Large intestine (tissue), 3 donors: ENCODE measurements around the gene FMN2. TPM values are rescaled to one million over a fixed set of nuclear protein-coding genes. Genes with fewer than 3 reads are reported as not detected.

Source experiments
- DNase-seq, 2 donors: peaks; one replicate each; pipeline versions ENCODE4 v3.0.0 to v3.0.0-alpha.2; 2013
- H3K27ac ChIP-seq: one replicate; pipeline ENCODE4 v1.5.1; 2013; ENCODE audit warnings: low read length
- H3K27me3 ChIP-seq: 2 replicates; pipeline ENCODE4 v1.6.1; 2013; ENCODE audit warnings: low read length; ENCODE audit not compliant: control insufficient read depth, insufficient read depth
- H3K36me3 ChIP-seq: 2 replicates; pipeline ENCODE4 v1.6.1; 2013; ENCODE audit warnings: low read length; ENCODE audit not compliant: control insufficient read depth, insufficient read depth
- H3K4me1 ChIP-seq: one replicate; pipeline ENCODE4 v1.6.1; 2013; ENCODE audit warnings: low read length; ENCODE audit not compliant: control insufficient read depth, insufficient read depth
- H3K4me3 ChIP-seq: one replicate; pipeline ENCODE4 v1.5.1; 2013; ENCODE audit warnings: low read length
- H3K9me3 ChIP-seq: one replicate; pipeline ENCODE4 v1.6.1; 2013; ENCODE audit warnings: mild to moderate bottlenecking, low read depth, low read length, moderate library complexity; ENCODE audit not compliant: control insufficient read depth
- WGBS: methylation state at CpG from one replicate; pipeline ENCODE4 v1.1.5; 2013; ENCODE audit warnings: low lambda C conversion rate; ENCODE audit not compliant: insufficient coverage; 5-methylcytosine and 5-hydroxymethylcytosine counted together
- polyA plus RNA-seq: library from polyadenylated mRNA; unstranded; fragments of 120-200 nt; gene quantifications from one replicate; pipeline ENCODE4 v1.2.1, GENCODE V29; 2013

The FMN2 gene
- polyA plus RNA-seq, 1 donor, result 1.8 TPM

DNA sequence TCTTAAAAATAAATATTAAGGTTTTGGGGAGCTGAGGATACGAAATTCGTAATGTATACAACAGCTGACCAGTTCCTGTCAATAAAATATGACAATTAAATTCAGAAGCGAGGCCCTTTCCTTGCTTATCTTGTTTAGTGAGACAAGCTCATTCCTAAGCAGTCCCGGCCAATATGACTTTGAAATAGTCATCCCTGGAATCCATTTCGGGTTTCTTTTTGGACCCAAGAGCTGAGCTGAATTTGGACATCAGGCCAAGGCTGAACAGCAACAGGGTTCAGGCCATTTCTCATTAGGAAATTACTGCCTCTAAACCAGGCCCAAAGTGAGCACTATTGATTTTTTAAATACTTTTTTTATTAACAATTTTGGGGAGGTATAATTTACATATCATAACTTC is 17.3 kb upstream of the FMN2 start:
- Histone ChIP-seq H3K4me3 (no peak overlapping the region), H3K4me1 (no peaks in the 10 kb centered on the region), H3K27me3 (no peaks in the 10 kb centered on the region), H3K9me3 (no peaks in the 10 kb centered on the region), H3K36me3 (no peaks in the 10 kb centered on the region), H3K27ac (no peak overlapping the region)
- DNase-seq, result no peak
- 92% methylated on average over 2 of the region's 5 CpGs for WGBS

DNA sequence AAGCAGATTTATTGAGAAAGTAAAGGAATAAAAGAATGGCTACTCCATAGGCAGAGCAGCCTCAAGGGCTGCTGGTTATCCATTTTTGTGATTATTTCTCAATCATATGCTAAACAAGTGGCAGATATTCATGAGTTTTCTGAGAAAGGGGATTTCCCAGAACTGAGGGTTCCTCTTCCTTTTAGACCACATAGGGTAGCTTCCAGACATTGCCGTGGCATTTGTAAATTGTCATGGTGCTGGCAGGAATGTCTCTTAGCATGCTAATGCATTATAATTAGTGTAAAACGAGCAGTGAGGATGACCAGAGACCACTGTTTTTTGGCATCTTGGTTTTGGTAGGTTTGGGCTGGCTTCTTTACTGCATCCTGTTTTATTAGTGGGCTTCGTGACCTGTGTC is 16.8 kb upstream of the FMN2 start:
- Histone ChIP-seq H3K36me3 (no peaks in the 10 kb centered on the region), H3K4me1 (no peaks in the 10 kb centered on the region), H3K27ac (no peak overlapping the region), H3K9me3 (no peaks in the 10 kb centered on the region), H3K4me3 (no peak overlapping the region), H3K27me3 (no peaks in the 10 kb centered on the region)
- DNase-seq, result no peak
- no CpG with 5 or more reads among the region's 3 CpGs for WGBS

DNA sequence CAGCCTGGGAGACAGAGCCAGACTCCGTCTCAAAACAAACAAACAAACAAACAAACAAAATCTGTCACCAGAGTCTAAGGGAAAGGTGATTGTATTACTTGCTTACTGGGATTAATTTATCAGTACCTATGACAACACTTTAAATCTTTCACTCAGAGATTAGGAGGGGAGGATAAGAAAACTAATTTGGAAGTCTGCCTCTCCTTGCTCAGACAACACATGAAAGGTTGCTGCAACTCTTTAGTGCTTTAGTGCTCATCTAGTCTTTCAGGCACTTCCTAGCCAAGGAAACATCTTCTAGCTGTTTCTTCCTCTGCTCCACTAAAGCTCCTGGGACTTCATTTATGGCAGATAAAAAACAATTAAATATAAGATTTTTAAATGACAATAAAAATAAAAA is 7.3 kb upstream of the FMN2 start:
- Histone ChIP-seq H3K4me1 (no peaks in the 10 kb centered on the region), H3K4me3 (no peak overlapping the region), H3K27me3 (peaks cover 11% of the 10 kb centered on the region), H3K27ac (no peak overlapping the region), H3K36me3 (no peaks in the 10 kb centered on the region), H3K9me3 (no peaks in the 10 kb centered on the region)
- no peak for DNase-seq
- no CpG with 5 or more reads among the region's 1 CpG for WGBS

DNA sequence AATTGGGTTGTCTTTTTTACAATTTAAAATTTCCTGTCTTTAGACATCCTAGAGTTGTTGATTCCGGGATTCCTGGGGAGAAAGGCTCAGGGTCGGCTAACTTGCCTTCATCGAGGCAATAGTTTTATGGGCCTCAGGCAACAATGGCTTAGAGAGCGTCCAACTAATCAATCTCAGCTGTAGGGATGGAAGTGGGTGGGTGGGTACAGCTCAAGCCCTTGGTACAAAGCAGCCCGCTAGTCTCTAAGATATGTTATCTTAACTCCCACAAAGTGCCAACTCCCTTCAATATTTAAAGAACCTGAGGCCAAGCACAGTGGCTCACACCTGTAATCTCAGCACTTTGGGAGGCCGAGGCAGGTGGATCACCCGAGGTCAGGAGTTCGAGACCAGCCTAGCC is 6.9 kb upstream of the FMN2 start:
- DNase-seq, result no peak
- no CpG with 5 or more reads among the region's 8 CpGs for WGBS
- Histone ChIP-seq H3K36me3 (no peaks in the 10 kb centered on the region), H3K27me3 (peaks cover 14% of the 10 kb centered on the region), H3K4me3 (no peak overlapping the region), H3K27ac (no peak overlapping the region), H3K4me1 (no peaks in the 10 kb centered on the region), H3K9me3 (no peaks in the 10 kb centered on the region)

DNA sequence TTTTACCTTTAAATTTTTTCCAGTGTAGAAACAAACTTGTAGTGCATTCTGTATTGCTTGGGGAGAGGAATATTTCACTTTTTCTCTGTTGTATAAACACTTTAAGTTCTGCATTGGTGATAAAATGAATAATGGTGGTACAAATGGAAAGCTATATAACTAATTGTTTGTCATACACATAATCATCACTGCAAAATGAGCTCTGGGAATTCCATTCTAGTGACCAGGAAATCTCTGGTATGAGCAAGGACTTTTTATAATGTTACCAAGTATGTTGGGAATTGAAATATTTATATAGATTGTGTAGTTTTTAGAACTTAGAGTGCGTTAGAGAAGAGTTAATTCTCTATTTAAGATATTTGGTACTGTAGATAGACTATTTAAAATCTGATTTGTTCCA is 5.0 kb upstream of the FMN2 start:
- Histone ChIP-seq H3K27me3 (peaks cover 29% of the 10 kb centered on the region), H3K9me3 (no peaks in the 10 kb centered on the region), H3K27ac (no peak overlapping the region), H3K4me1 (no peaks in the 10 kb centered on the region), H3K4me3 (no peak overlapping the region), H3K36me3 (no peaks in the 10 kb centered on the region)
- DNase-seq, result no peak
- WGBS, result no CpG with 5 or more reads among the region's 1 CpG

DNA sequence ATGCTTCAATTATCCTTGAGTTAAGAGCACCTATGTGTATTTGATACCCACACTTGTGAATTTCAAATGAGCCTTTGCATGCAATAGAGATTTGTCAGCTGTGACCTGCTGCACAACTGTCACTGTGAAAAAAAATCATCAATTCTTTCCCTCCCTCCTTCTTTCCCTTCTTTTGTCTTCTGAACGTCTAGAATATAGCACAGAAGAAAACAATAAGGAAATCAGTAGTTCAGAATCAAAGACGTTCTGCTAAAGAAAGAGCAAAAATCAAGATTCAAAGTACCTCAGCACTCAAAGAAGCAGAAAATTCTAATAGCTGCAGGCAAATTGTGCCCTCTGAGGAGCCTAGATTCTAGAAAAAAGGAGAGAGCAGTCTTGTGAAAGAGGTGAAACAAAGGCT is 1.7 kb upstream of the FMN2 start:
- no peaks in the 10 kb centered on the region for H3K4me1 ChIP-seq
- peaks cover 53% of the 10 kb centered on the region for H3K27me3 ChIP-seq
- no peak overlapping the region for H3K27ac ChIP-seq
- H3K9me3 ChIP-seq, result peaks cover 10% of the 10 kb centered on the region
- WGBS, result 22% methylated on average over 2 of the region's 2 CpGs
- no peaks in the 10 kb centered on the region for H3K36me3 ChIP-seq
- no peak for DNase-seq
- H3K4me3 ChIP-seq, result no peak overlapping the region

DNA sequence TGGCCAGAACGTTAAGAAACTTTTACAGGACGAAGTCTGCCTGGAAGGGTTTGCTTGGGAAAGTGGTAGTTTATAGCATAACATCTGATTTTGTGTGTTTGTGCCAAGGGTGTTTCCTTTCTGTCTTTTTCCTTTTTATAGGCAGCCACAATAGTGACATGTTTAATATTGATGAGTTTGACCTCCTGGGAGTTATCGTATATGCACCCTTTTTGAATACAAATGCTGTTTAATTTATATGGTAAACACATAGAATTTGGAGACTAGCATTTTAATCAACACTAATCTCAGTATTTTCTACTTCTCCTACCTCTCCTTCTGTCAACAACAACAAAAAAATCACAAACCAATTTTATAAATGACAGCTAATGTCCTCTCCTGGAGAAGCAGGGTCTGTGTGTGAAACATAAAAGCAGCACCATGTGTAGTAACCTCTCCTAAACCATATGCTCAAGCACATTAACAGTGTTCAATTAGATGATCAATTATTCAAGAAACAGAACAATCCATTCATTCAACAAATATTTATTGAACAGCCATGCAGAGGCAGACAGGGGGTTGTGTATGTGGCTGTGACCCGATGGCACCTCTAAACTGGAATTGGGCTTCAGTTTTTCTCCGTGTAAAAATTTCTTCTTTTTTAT is 604 bp upstream of the FMN2 start:
- Histone ChIP-seq H3K4me1 (no peaks in the 10 kb centered on the region), H3K9me3 (peaks cover 10% of the 10 kb centered on the region), H3K4me3 (peak overlapping the region; percentile 4), H3K36me3 (no peaks in the 10 kb centered on the region), H3K27me3 (peaks cover 58% of the 10 kb centered on the region), H3K27ac (no peak overlapping the region)
- 50% methylated on average over 2 of the region's 5 CpGs for WGBS
- no peak for DNase-seq

DNA sequence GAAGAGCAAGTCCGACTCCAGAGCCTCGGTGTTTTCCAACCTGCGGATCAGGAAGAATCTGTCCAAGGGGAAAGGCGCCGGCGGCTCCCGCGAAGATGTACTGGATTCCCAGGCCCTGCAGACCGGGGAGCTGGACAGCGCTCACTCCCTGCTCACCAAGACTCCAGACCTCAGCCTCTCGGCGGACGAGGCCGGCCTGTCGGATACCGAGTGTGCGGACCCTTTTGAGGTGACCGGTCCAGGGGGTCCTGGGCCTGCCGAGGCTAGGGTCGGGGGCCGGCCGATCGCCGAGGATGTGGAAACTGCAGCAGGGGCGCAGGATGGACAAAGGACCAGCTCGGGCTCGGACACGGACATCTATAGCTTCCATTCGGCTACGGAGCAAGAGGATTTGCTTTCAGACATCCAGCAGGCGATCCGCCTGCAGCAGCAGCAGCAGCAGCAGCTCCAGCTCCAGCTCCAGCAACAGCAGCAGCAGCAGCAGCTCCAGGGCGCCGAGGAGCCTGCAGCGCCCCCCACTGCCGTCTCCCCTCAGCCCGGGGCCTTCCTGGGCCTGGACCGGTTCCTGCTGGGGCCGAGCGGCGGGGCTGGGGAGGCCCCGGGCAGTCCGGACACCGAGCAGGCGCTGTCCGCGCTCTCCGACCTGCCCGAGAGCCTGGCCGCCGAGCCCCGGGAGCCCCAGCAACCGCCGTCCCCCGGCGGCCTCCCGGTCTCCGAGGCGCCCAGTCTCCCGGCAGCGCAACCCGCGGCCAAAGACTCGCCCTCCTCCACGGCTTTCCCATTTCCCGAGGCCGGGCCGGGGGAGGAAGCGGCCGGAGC is 827 bp downstream of the FMN2 start:
- no CpG with 5 or more reads among the region's 70 CpGs for WGBS
- H3K9me3 ChIP-seq, result peaks cover 10% of the 10 kb centered on the region

DNA sequence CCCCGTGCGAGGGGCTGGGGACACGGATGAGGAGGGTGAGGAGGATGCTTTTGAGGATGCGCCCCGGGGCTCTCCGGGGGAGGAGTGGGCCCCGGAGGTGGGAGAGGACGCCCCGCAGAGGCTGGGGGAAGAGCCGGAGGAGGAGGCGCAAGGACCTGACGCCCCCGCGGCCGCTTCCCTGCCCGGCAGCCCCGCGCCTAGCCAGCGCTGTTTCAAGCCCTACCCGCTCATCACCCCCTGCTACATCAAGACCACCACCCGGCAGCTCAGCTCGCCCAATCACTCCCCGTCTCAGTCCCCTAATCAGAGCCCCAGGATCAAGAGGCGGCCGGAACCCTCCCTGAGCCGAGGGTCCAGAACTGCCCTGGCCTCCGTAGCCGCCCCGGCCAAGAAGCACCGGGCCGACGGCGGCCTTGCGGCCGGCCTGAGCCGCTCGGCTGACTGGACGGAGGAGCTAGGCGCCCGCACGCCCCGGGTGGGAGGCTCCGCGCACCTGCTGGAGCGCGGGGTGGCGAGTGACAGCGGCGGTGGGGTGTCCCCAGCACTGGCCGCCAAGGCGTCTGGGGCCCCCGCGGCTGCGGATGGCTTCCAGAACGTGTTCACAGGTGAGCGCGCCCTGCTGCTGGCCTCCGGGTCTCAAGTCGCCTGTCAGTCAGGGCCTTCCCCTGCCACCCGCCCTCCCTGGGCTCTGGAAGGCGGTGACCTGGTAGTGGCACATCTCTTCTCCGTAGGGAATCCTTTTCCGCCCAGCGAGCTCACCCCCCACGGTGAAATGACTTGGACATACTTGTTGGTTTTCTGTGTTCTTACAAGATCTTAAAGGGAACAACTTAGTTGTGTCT is 1.7 kb downstream of the FMN2 start:
- H3K36me3 ChIP-seq, result no peaks in the 10 kb centered on the region
- H3K4me3 ChIP-seq, result peak overlapping the region; percentile 38
- no CpG with 5 or more reads among the region's 65 CpGs for WGBS
- H3K4me1 ChIP-seq, result no peaks in the 10 kb centered on the region
- peak in 1 of 2 donors; percentile 11 for DNase-seq
- no peak overlapping the region for H3K27ac ChIP-seq
- peaks cover 58% of the 10 kb centered on the region for H3K27me3 ChIP-seq
- H3K9me3 ChIP-seq, result peaks cover 10% of the 10 kb centered on the region

More for the DNA sequence above, 827 bp downstream of the FMN2 start:
- Histone ChIP-seq H3K36me3 (no peaks in the 10 kb centered on the region), H3K27me3 (peaks cover 58% of the 10 kb centered on the region), H3K27ac (no peak overlapping the region), H3K4me1 (no peaks in the 10 kb centered on the region), H3K4me3 (peak overlapping the region; percentile 46)
- DNase-seq, result peak in 1 of 2 donors; percentile 31

DNA sequence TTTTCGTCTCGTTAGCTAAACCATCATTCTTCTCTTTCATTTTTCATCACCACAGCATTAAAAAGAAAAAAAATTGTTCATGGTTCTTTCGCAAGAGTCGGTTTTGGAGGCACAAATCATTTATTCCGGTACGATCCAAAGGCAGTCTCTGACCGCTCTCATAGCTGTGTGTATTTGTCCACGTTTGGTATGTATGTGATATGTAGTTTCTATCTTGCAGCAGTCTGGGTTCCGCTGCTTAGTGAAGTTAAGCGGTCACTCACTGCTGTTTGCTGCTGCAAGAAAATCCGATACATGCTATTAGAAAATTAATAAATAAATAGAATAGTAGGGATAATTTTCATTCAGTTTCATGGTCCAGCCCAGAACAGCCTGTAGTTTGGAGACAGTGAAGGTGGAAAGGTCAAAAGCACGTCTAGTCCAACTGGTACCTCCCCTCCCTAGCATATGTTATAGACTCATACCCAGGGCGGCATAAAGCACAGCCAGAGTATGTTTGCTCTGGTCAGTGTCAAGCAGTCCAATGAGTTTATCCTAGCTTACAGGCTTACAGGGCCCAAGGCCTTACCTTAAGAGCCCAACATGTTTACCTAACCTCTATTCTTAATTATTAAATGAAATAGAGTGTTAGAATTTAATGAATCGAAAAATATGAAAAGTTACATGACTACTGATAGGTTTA is 2.5 kb downstream of the FMN2 start:
- WGBS, result 100% methylated on average over 6 of the region's 14 CpGs
- Histone ChIP-seq H3K36me3 (no peaks in the 10 kb centered on the region), H3K4me1 (no peaks in the 10 kb centered on the region), H3K27ac (no peak overlapping the region), H3K9me3 (peaks cover 10% of the 10 kb centered on the region), H3K27me3 (peaks cover 53% of the 10 kb centered on the region), H3K4me3 (no peak overlapping the region)
- no peak for DNase-seq
